RWPE1 (cell line): ENCODE measurements around the gene ZDHHC8.
"Not testable (repeated sequence)": the region's sequence is repeated elsewhere in the genome, so short reads cannot be mapped to it uniquely, and the experiment has no call there.

Experiments
- CTCF ChIA-PET: fragments of 350-600 bp; sonication (Branson Sonifier 250); formaldehyde crosslinking; extraction: SDS; loops from one replicate; lab custom pipeline; 2021; lab: Yijun Ruan, JAX
- POLR2A ChIA-PET: fragments of 400-600 bp; formaldehyde crosslinking; extraction: SDS; loops from one replicate; lab custom pipeline; 2020; ENCODE audit warnings: antibody characterized with exemption; ENCODE audit not compliant: low non-redundant PET; lab: Yijun Ruan, JAX
- DNase-seq: peaks from one replicate; pipeline ENCODE4 v3.0.0; 2012; ENCODE audit warnings: low spot score
- H3K27ac ChIP-seq: fragments of 450-650 bp; 2 replicates; pipeline ENCODE4 v1.5.1; 2017
- CTCF ChIP-seq: fragments of 450-650 bp; conservative IDR thresholded peaks from 2 replicates; pipeline ENCODE4 v1.5.1; 2017; ENCODE audit warnings: low read depth, mild to moderate bottlenecking

The ZDHHC8 gene

GRCh38 chr22:20157430-20158183 lies 26.0 kb downstream of the ZDHHC8 start:
- POLR2A ChIA-PET: no interaction called here
- DNase-seq: no peak

GRCh38 chr22:20158391-20159036 lies 26.9 kb downstream of the ZDHHC8 start:
- CTCF ChIA-PET: no interaction called here
- POLR2A ChIA-PET: no interaction called here
- DNase-seq: no peak
- TF ChIP-seq CTCF: no peak
- no peak overlapping the region for H3K27ac ChIP-seq

More at GRCh38 chr22:20157430-20158183, 26.0 kb downstream of the ZDHHC8 start:
- CTCF ChIA-PET: interaction anchor here (0.6 to 1.1 kb wide), 10 partner anchors 56 to 297 kb away, joined by 3 to 8 read pairs (median 4); no protein-coding TSS in a partner anchor
- no peak overlapping the region for H3K27ac ChIP-seq
- no peak for TF ChIP-seq CTCF

- TF ChIP-seq CTCF: no peak
- no peak overlapping the region for H3K27ac ChIP-seq
- CTCF ChIA-PET: no interaction called here
- no peak for DNase-seq
- POLR2A ChIA-PET: no interaction called here
Measured at GRCh38 chr22:20159076-20159475, 27.5 kb downstream of the ZDHHC8 start.

- DNase-seq, H3K27ac ChIP-seq, POLR2A ChIA-PET: not testable (repeated sequence)
- CTCF ChIA-PET: interaction anchor here (0.6 kb wide), 1 partner anchor 255 kb away, joined by 3 read pairs; no protein-coding TSS in a partner anchor
Measured at GRCh38 chr22:20159531-20159930, 27.9 kb downstream of the ZDHHC8 start.

- ChIA-PET CTCF (interaction anchor here (0.6 kb wide), 1 partner anchor 255 kb away, joined by 3 read pairs; no protein-coding TSS in a partner anchor), POLR2A (no interaction called here)
- H3K27ac ChIP-seq: no peak overlapping the region
- DNase-seq: no peak
- no peak for TF ChIP-seq CTCF
Measured at GRCh38 chr22:20160041-20160440, 28.4 kb downstream of the ZDHHC8 start.

GRCh38 chr22:20164863-20165262 lies 33.3 kb downstream of the ZDHHC8 start:
- CTCF ChIA-PET: no interaction called here

More at GRCh38 chr22:20164863-20165262, 33.3 kb downstream of the ZDHHC8 start:
- no peak overlapping the region for H3K27ac ChIP-seq
- POLR2A ChIA-PET: no interaction called here
- DNase-seq: no peak
- TF ChIP-seq CTCF: no peak
